Endothelial cell of umbilical vein (primary cell): ENCODE measurements around the gene POLN.

Experiments
- CTCF ChIP-seq, 2 donors: IDR thresholded peaks; 1 replicate in 1 of 2; 2 replicates in 1 of 2; pipeline ENCODE4 v1.5.1; 2011; ENCODE audit warnings: low read length in 2 of 2, mild to moderate bottlenecking in 2 of 2, moderate library complexity in 2 of 2, control low read depth in 1 of 2, inconsistent platforms in 1 of 2, low read depth in 1 of 2; ENCODE audit not compliant: insufficient read depth in 1 of 2; ENCODE audit errors: extremely low read depth in 1 of 2
- EZH2 ChIP-seq: IDR thresholded peaks from 2 replicates; pipeline ENCODE4 v1.6.1; 2012; ENCODE audit warnings: borderline replicate concordance, low read depth, mild to moderate bottlenecking, moderate library complexity, low read length, inconsistent platforms; ENCODE audit not compliant: severe bottlenecking
- MAX ChIP-seq: IDR thresholded peaks from 2 replicates; pipeline ENCODE4 v1.6.1; 2011; ENCODE audit not compliant: insufficient read depth, insufficient read length
- POLR2A ChIP-seq: IDR thresholded peaks from 2 replicates; pipeline ENCODE4 v1.6.1; 2012; ENCODE audit warnings: low read depth, mild to moderate bottlenecking, control low read depth, low read length

DNA sequence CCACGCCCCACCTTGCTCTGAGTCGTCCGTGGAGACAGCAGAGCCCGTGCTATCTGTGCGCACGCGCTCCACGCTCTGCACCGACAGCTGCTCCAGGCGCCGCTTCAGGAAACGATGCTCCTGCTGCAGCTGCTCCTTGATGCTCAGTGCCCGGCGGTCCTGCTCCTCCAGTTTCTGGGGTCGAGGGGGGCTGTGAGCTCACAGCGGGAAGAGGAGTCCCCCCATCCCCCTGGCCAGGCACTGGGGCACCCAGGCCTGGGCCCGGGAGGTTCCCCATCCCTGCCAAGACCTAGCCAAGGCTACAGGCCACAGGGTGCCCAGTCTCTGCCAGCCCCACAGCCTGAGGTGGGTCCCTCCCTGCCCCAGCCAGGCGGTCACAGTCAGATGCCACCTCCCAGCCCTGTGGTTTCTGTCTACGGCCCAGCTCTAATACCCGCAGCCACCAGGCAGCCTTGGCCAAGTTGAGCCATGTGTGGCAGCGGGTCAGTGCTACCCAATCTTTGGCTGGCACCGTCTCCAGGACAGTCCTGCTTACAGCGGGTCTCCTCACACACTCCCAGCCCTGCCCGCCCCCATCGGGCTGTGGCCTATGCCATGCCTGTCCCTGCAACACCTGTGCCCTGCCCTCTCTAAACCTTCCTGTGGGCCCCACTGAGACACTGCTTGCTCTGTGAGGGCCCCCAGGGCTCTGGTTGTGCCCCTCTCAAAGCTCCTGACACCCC lies 9.3 kb upstream of the POLN start:
- TF ChIP-seq POLR2A (no peak), CTCF (IDR thresholded peaks at IDR 0.05; ENCODE audit: extremely low read depth in 1 of 2, insufficient read depth in 1 of 2, low read depth in 1 of 2, low read length in 2 of 2) (no peak), EZH2 (no peak), MAX (no peak)
